IMR-90 (cell line): ENCODE results near the gene TNFRSF11A. TPM values are rescaled to one million over a fixed set of nuclear protein-coding genes. Genes with fewer than 3 reads are reported as not detected.

Experiments
- ATAC-seq: fragments of 200-7000 bp; cut with Tn5 transposase; 2 replicates; pipeline ENCODE4 v1.9.1; 2020; ENCODE audit warnings: low read depth, mild to moderate bottlenecking, moderate library complexity
- Bru-seq: library from RNA; stranded (reverse); fragments of 400-500 nt; gene quantifications from one replicate; lab custom pipeline; 2021; lab: Mats Ljungman, UMichigan
- BruChase-seq, 2 experiments: library from RNA; stranded (reverse); fragments of 400-500 nt; gene quantifications; one replicate each; lab custom pipeline; 2021; lab: Mats Ljungman, UMichigan
- BruUV-seq: library from RNA; stranded (reverse); fragments of 400-500 nt; replicated peaks from 2 replicates; lab custom pipeline; 2021; lab: Mats Ljungman, UMichigan
- CTCF ChIA-PET: fragments of 300-600 bp; formaldehyde crosslinking; extraction: SDS; loops from one replicate; lab custom pipeline; 2021; ENCODE audit warnings: antibody characterized with exemption; lab: Yijun Ruan, JAX
- POLR2A ChIA-PET: fragments of 300-600 bp; sonication (Branson Sonifier 250); formaldehyde crosslinking; loops from one replicate; lab custom pipeline; 2022; ENCODE audit warnings: antibody characterized with exemption; ENCODE audit not compliant: unreplicated experiment; lab: Charles Lee
- DNase-seq: peaks from one replicate; pipeline ENCODE4 v3.0.0; 2013
- H2AFZ ChIP-seq: replicated peaks from 2 replicates; pipeline ENCODE3; 2013; ENCODE audit warnings: low read length, mild to moderate bottlenecking; ENCODE audit not compliant: poor library complexity
- H2AK5ac ChIP-seq: 2 replicates; pipeline ENCODE4 v1.6.1; 2013; ENCODE audit warnings: low read depth, low read length, inconsistent platforms
- H2AK9ac ChIP-seq: replicated peaks from 2 replicates; pipeline ENCODE3; 2013; ENCODE audit warnings: mild to moderate bottlenecking, low read depth, low read length, moderate library complexity; ENCODE audit not compliant: poor library complexity
- H2BK120ac ChIP-seq: 2 replicates; pipeline ENCODE4 v1.6.1; 2013; ENCODE audit warnings: low read depth, low read length, inconsistent platforms
- H2BK15ac ChIP-seq: 3 replicates; pipeline ENCODE4 v1.6.1; 2013; ENCODE audit warnings: low read depth, low read length, inconsistent platforms
- H2BK20ac ChIP-seq: 2 replicates; pipeline ENCODE4 v1.6.1; 2013; ENCODE audit warnings: low read depth, mild to moderate bottlenecking, inconsistent platforms, low read length, moderate library complexity
- H2BK5ac ChIP-seq: 2 replicates; pipeline ENCODE4 v1.6.1; 2013; ENCODE audit warnings: mild to moderate bottlenecking, low read depth, low read length, inconsistent platforms; ENCODE audit not compliant: poor library complexity, severe bottlenecking
- H3K14ac ChIP-seq: replicated peaks from 2 replicates; pipeline ENCODE4 v1.6.1; 2013; ENCODE audit warnings: low read depth, low read length, inconsistent platforms
- H3K18ac ChIP-seq: 2 replicates; pipeline ENCODE4 v1.6.1; 2013; ENCODE audit warnings: low read depth, low read length, control low read depth
- H3K23ac ChIP-seq: 2 replicates; pipeline ENCODE4 v1.6.1; 2013; ENCODE audit warnings: low read depth, low read length, inconsistent platforms
- H3K27ac ChIP-seq: 2 replicates; pipeline ENCODE4 v1.5.1; 2013; ENCODE audit warnings: mild to moderate bottlenecking, control low read depth, low read length; ENCODE audit not compliant: insufficient read depth
- H3K27me3 ChIP-seq: 2 replicates; pipeline ENCODE4 v1.6.1; 2013; ENCODE audit warnings: low read length; ENCODE audit not compliant: control insufficient read depth, insufficient read depth
- H3K36me3 ChIP-seq: 2 replicates; pipeline ENCODE4 v1.6.1; 2013; ENCODE audit warnings: low read length, mixed read lengths; ENCODE audit not compliant: control insufficient read depth, insufficient read depth
- H3K4ac ChIP-seq: 2 replicates; pipeline ENCODE4 v1.6.1; 2013; ENCODE audit warnings: low read depth, low read length, inconsistent platforms
- H3K4me1 ChIP-seq: 2 replicates; pipeline ENCODE4 v1.6.1; 2013; ENCODE audit warnings: low read length, mixed read lengths; ENCODE audit not compliant: control insufficient read depth, insufficient read depth
- H3K4me2 ChIP-seq: 2 replicates; pipeline ENCODE4 v1.6.1; 2013; ENCODE audit warnings: low read depth, mild to moderate bottlenecking, control low read depth, low read length, moderate library complexity
- H3K4me3 ChIP-seq: 2 replicates; pipeline ENCODE4 v1.5.1; 2013; ENCODE audit warnings: low read depth, mild to moderate bottlenecking, control low read depth, low read length, moderate library complexity; ENCODE audit not compliant: insufficient read depth
- H3K56ac ChIP-seq: 2 replicates; pipeline ENCODE4 v1.6.1; 2013; ENCODE audit warnings: low read length, inconsistent platforms; ENCODE audit not compliant: insufficient read depth; ENCODE audit errors: extremely low read depth
- H3K79me1 ChIP-seq, 2 experiments: 2 replicates each; pipeline ENCODE4 v1.6.1; 2013; ENCODE audit warnings: low read length in 2 of 2, inconsistent platforms in 1 of 2, low read depth in 1 of 2
- H3K9ac ChIP-seq: 2 replicates; pipeline ENCODE4 v1.6.1; 2013; ENCODE audit warnings: low read depth, low read length, control low read depth
- H3K9me1 ChIP-seq: 2 replicates; pipeline ENCODE4 v1.6.1; 2013; ENCODE audit warnings: low read length, inconsistent platforms; ENCODE audit not compliant: insufficient read depth
- H3K9me3 ChIP-seq: 2 replicates; pipeline ENCODE4 v1.6.1; 2013; ENCODE audit warnings: low read length; ENCODE audit not compliant: control insufficient read depth, insufficient read depth
- H4K20me1 ChIP-seq: 2 replicates; pipeline ENCODE4 v1.6.1; 2013; ENCODE audit warnings: low read length, inconsistent platforms; ENCODE audit not compliant: insufficient read depth
- H4K5ac ChIP-seq: 2 replicates; pipeline ENCODE4 v1.6.1; 2013; ENCODE audit warnings: mild to moderate bottlenecking, low read depth, low read length, control low read depth
- H4K8ac ChIP-seq, 2 experiments: 2 replicates each; pipeline ENCODE4 v1.6.1; 2013; ENCODE audit warnings: low read depth in 2 of 2, low read length in 2 of 2, control low read depth in 1 of 2, inconsistent platforms in 1 of 2
- H4K91ac ChIP-seq: 2 replicates; pipeline ENCODE4 v1.6.1; 2013; ENCODE audit warnings: low read depth, low read length, inconsistent platforms; ENCODE audit not compliant: insufficient read depth
- BHLHE40 ChIP-seq: fragments of 150-350 bp; IDR thresholded peaks from 2 replicates; pipeline ENCODE4 v1.6.1; 2016; ENCODE audit warnings: mild to moderate bottlenecking, low read depth, low read length
- CEBPB ChIP-seq: IDR thresholded peaks from 2 replicates; pipeline ENCODE4 v1.6.1; 2012; ENCODE audit warnings: low read depth, low read length, improper control_type of control experiment
- CTCF ChIP-seq: conservative IDR thresholded peaks from 2 replicates; pipeline ENCODE4 v1.5.1; 2012; ENCODE audit warnings: mild to moderate bottlenecking, low read depth, low read length, improper control_type of control experiment
- MAFK ChIP-seq: IDR thresholded peaks from 2 replicates; pipeline ENCODE4 v1.6.1; 2012; ENCODE audit warnings: low read depth, low read length, improper control_type of control experiment
- MXI1 ChIP-seq: IDR thresholded peaks from 2 replicates; pipeline ENCODE4 v1.6.1; 2012; ENCODE audit warnings: low read depth, mild to moderate bottlenecking, low read length, moderate library complexity, borderline replicate concordance
- NFE2L2 ChIP-seq: fragments of 150-350 bp; IDR thresholded peaks from 2 replicates; pipeline ENCODE4 v1.6.1; 2016; ENCODE audit warnings: low read depth, mild to moderate bottlenecking, low read length
- POLR2A ChIP-seq: IDR thresholded peaks from 2 replicates; pipeline ENCODE4 v1.6.1; 2012; ENCODE audit warnings: mild to moderate bottlenecking, low read depth, low read length
- RAD21 ChIP-seq: IDR thresholded peaks from 2 replicates; pipeline ENCODE4 v1.6.1; 2012; ENCODE audit warnings: low read length, improper control_type of control experiment
- RCOR1 ChIP-seq: IDR thresholded peaks from 2 replicates; pipeline ENCODE4 v1.6.1; 2012; ENCODE audit warnings: mild to moderate bottlenecking, low read length, improper control_type of control experiment; ENCODE audit not compliant: insufficient replicate concordance
- RFX5 ChIP-seq: IDR thresholded peaks from 2 replicates; pipeline ENCODE4 v1.8.0; 2012; ENCODE audit warnings: low read depth, mild to moderate bottlenecking, low read length, moderate library complexity
- SMC3 ChIP-seq: fragments of 150-350 bp; IDR thresholded peaks from 2 replicates; pipeline ENCODE4 v1.6.1; 2016; ENCODE audit warnings: low read depth, mild to moderate bottlenecking, antibody characterized with exemption, low read length, moderate library complexity
- USF2 ChIP-seq: fragments of 150-350 bp; IDR thresholded peaks from 2 replicates; pipeline ENCODE4 v1.6.1; 2017; ENCODE audit warnings: mild to moderate bottlenecking, antibody characterized with exemption, low read length, low read depth
- WGBS, 2 experiments: methylation state at CpG; one replicate each; pipeline versions ENCODE4 v1.1.5 to v1.1.7; 2013; ENCODE audit warnings: missing lambda C conversion rate in 2 of 2; ENCODE audit not compliant: insufficient read length in 1 of 2; ENCODE audit errors: extremely low coverage in 2 of 2; 5-methylcytosine and 5-hydroxymethylcytosine counted together
- dilution Hi-C: fragments of 300-500 bp; cut with HindIII; formaldehyde crosslinking; loops from one replicate; pipeline ENCODE4 v1.14.3; 2018; ENCODE audit warnings: low sequenced_read_pairs; ENCODE audit not compliant: unreplicated experiment
- in situ Hi-C: fragments of 300-500 bp; cut with MboI; formaldehyde crosslinking; loops from 3 replicates; pipeline ENCODE4 v1.14.3; 2019; ENCODE audit warnings: low sequenced_read_pairs, inconsistent platforms, mixed read lengths
- intact Hi-C: fragments of 100-400 bp; cut with micrococcal nuclease; formaldehyde crosslinking; loops from 2 replicates; pipeline ENCODE4 v1.10.0; 2022
- long read RNA-seq: library from polyadenylated mRNA; unstranded; transcript quantifications from one replicate; pipeline ENCODE4 v2.0.0, GENCODE V29; 2021; ENCODE audit not compliant: unreplicated experiment
- polyA plus RNA-seq, 3 experiments: library from polyadenylated mRNA; depleted of rRNA; stranded (reverse); fragments of >200 nt; gene quantifications; 2 replicates each; pipeline ENCODE4 v1.2.3, GENCODE V29; 2012; ENCODE audit warnings: low replicate concordance in 1 of 3
- total RNA-seq: library from RNA; depleted of rRNA; stranded (reverse); fragments of >200 nt; gene quantifications from 2 replicates; pipeline ENCODE4 v1.2.3, GENCODE V29; 2012; rRNA removed

The TNFRSF11A gene
- total RNA-seq (under 0.01 TPM in 1 of 2 replicates, not detected in the other), polyA plus RNA-seq (2012; rRNA removed) (0.09 TPM in 1 of 2 replicates, not detected in the other), Bru-seq, nascent RNA (percentile 8 among the genes with signal in this experiment), BruChase-seq, experiment 1, labeled RNA remaining after a 6-hour chase (percentile 10 among the genes with signal in this experiment), BruChase-seq, experiment 2, labeled RNA remaining after a 2-hour chase (percentile 9 among the genes with signal in this experiment)
- 0.03 and 0.17 TPM in 2 replicates for polyA plus RNA-seq (2012; cell fraction: cytosol; rRNA removed)
- polyA plus RNA-seq (2012; cell fraction: nucleus; rRNA removed; ENCODE audit: low replicate concordance): 0.01 and 0.13 TPM in 2 replicates
- long read RNA-seq: 0 reads

- no peak within 1 kb of the TSS for H2BK5ac ChIP-seq
- no peak within 1 kb of the TSS for H3K9ac ChIP-seq
- no peak within 1 kb of the TSS for H2BK15ac ChIP-seq
- POLR2A ChIA-PET: no interaction called here
- DNase-seq: no peak
- WGBS, 2 experiments: 2% methylated on average over 29 of the region's 99 CpGs; no CpG with 5 or more reads in 1 of the 2 experiments
- H2AK5ac ChIP-seq: no peak within 1 kb of the TSS
- dilution Hi-C loops: no loop called here
- no peaks in the 10 kb centered on the region for H3K9me1 ChIP-seq
- H3K56ac ChIP-seq: no peak within 1 kb of the TSS
- in situ Hi-C loops: no loop called here
- peaks cover 16% of the 10 kb centered on the region for H3K4me1 ChIP-seq
- CTCF ChIA-PET: no interaction called here
- no peak within 1 kb of the TSS for H3K4ac ChIP-seq
- peak within 1 kb of the TSS; percentile 71 for H3K4me2 ChIP-seq
- intact Hi-C loops: no loop called here
- BruUV-seq: no TSS peak
- no peak within 1 kb of the TSS for H4K5ac ChIP-seq
- no peak within 1 kb of the TSS for H3K14ac ChIP-seq
- peak within 1 kb of the TSS; percentile 51 for H2AFZ ChIP-seq
- no peak within 1 kb of the TSS for H2BK120ac ChIP-seq
- peak within 1 kb of the TSS; percentile 21; the same call in 1 of the 2 replicates for H3K4me3 ChIP-seq
- no peak within 1 kb of the TSS for H3K18ac ChIP-seq
- H3K27me3 ChIP-seq: peaks cover 70% of the 10 kb centered on the region
- H4K8ac ChIP-seq: no peak within 1 kb of the TSS
- ATAC-seq: peak; percentile 22; the same call in 1 of the 2 replicates
- no peaks in the 10 kb centered on the region for H3K9me3 ChIP-seq
- H4K20me1 ChIP-seq: peaks cover 4% of the 10 kb centered on the region; the same call in 1 of the 2 replicates
- H2AK9ac ChIP-seq: no peak within 1 kb of the TSS
- no peaks in the 10 kb centered on the region for H3K36me3 ChIP-seq
- peak within 1 kb of the TSS; percentile 75 for H3K23ac ChIP-seq
- H3K27ac ChIP-seq: no peak within 1 kb of the TSS
- H2BK20ac ChIP-seq: no peak within 1 kb of the TSS
- no peaks in the 10 kb centered on the region for H3K79me1 ChIP-seq
- no peak within 1 kb of the TSS for H4K91ac ChIP-seq
- TF ChIP-seq MXI1 (no peak), RCOR1 (no peak), CEBPB (no peak), CTCF (no peak), RAD21 (no peak), NFE2L2 (no peak), SMC3 (no peak), MAFK (no peak), BHLHE40 (no peak), RFX5 (no peak), POLR2A (no peak), USF2 (no peak)
These were observed at the start of gene TNFRSF11A for GRCh38 chr18:62324917-62325805. TNFRSF11A (plus strand) TSS chr18:62325310; CDS start chr18:62325353, 43 bp downstream.
